B cell (primary cell): ENCODE data around the gene NPAS2. TPM values are rescaled to one million over a fixed set of nuclear protein-coding genes. Genes with fewer than 3 reads are reported as not detected.

Experiments used
- ATAC-seq: fragments of 200-7000 bp; cut with Tn5 transposase; one replicate; pipeline ENCODE4 v1.10.0; 2021; ENCODE audit warnings: low read depth, mild to moderate bottlenecking, moderate number of reproducible peaks, moderate library complexity
- CTCF ChIA-PET: fragments of 350-600 bp; sonication (Branson Sonifier 250); formaldehyde crosslinking; loops from one replicate; lab custom pipeline; 2021; ENCODE audit warnings: antibody characterized with exemption, inconsistent platforms; lab: Charles Lee
- POLR2A ChIA-PET: fragments of 350-600 bp; sonication (Branson Sonifier 250); formaldehyde crosslinking; loops from one replicate; lab custom pipeline; 2021; ENCODE audit warnings: antibody characterized with exemption; lab: Charles Lee
- DNase-seq: peaks from one replicate; pipeline ENCODE4 v3.0.0; 2013
- H2AFZ ChIP-seq: 2 replicates; pipeline ENCODE4 v1.6.1; 2012; ENCODE audit warnings: mild to moderate bottlenecking, low read depth, low read length; ENCODE audit not compliant: insufficient read depth, poor library complexity, severe bottlenecking
- H3K27ac ChIP-seq, 2 donors: 1 replicate in 1 of 2; 2 replicates in 1 of 2; pipeline ENCODE4 v1.5.1; 2012 to 2013; ENCODE audit warnings: low read length in 2 of 2, mild to moderate bottlenecking in 2 of 2, moderate library complexity in 1 of 2
- H3K27me3 ChIP-seq, 4 experiments: fragments of 200-600 bp in 1 of 4; sonication (generic) in 1 of 4; replicated peaks in 1 of 4; 1 replicate in 2 of 4; 2 replicates in 2 of 4; pipeline versions ENCODE4 v1.6.1 to v1.7.0; 2013 to 2016; ENCODE audit warnings: low read length in 3 of 4, mild to moderate bottlenecking in 2 of 4, mixed read lengths in 1 of 4, moderate library complexity in 1 of 4; ENCODE audit not compliant: insufficient read depth in 4 of 4, control insufficient read depth in 3 of 4; ENCODE audit errors: control extremely low read depth in 1 of 4
- H3K36me3 ChIP-seq, 2 experiments: replicated peaks in 1 of 2; 1 replicate in 1 of 2; 2 replicates in 1 of 2; pipeline versions ENCODE4 v1.6.1 to v1.7.1; 2013; ENCODE audit warnings: low read length in 1 of 2; ENCODE audit not compliant: insufficient read depth in 2 of 2, control insufficient read depth in 1 of 2; ENCODE audit errors: control extremely low read depth in 1 of 2, extremely low read depth in 1 of 2
- H3K4me1 ChIP-seq, 2 donors: fragments of 200-600 bp in 1 of 2; sonication (generic) in 1 of 2; 1 replicate in 1 of 2; 2 replicates in 1 of 2; pipeline versions ENCODE4 v1.5.1 to v1.6.1; 2013 to 2017; ENCODE audit warnings: low read length in 2 of 2; ENCODE audit not compliant: control insufficient read depth in 2 of 2, insufficient read depth in 2 of 2
- H3K4me2 ChIP-seq: replicated peaks from 2 replicates; pipeline ENCODE3; 2012; ENCODE audit warnings: mild to moderate bottlenecking, low read depth, low read length; ENCODE audit not compliant: poor library complexity, severe bottlenecking
- H3K4me3 ChIP-seq, 5 experiments: fragments of 200-600 bp in 1 of 5; sonication (generic) in 1 of 5; 1 replicate in 3 of 5; 2 replicates in 2 of 5; pipeline versions ENCODE4 v1.5.1 to v1.7.0; 2011 to 2016; ENCODE audit warnings: low read length in 4 of 5, mild to moderate bottlenecking in 4 of 5, low read depth in 2 of 5, control low read depth in 1 of 5, moderate library complexity in 1 of 5; ENCODE audit not compliant: insufficient read depth in 1 of 5; ENCODE audit errors: control extremely low read depth in 1 of 5, extremely low read depth in 1 of 5
- H3K79me2 ChIP-seq: fragments of 200-600 bp; sonication (generic); one replicate; pipeline ENCODE4 v1.6.0; 2016; ENCODE audit warnings: low read length; ENCODE audit not compliant: control insufficient read depth, insufficient read depth
- H3K9ac ChIP-seq: fragments of 200-600 bp; sonication (generic); 2 replicates; pipeline ENCODE4 v1.6.1; 2017; ENCODE audit warnings: mild to moderate bottlenecking, low read length, moderate library complexity
- H3K9me3 ChIP-seq, 3 donors: one replicate each; pipeline versions ENCODE4 v1.6.1 to v1.7.1; 2013; ENCODE audit warnings: low read length in 2 of 3; ENCODE audit not compliant: control insufficient read depth in 2 of 3, insufficient read depth in 1 of 3; ENCODE audit errors: control extremely low read depth in 1 of 3
- H4K20me1 ChIP-seq: 2 replicates; pipeline ENCODE4 v1.6.0; 2012; ENCODE audit warnings: mild to moderate bottlenecking, low read length; ENCODE audit not compliant: insufficient read depth, control insufficient read depth, poor library complexity, severe bottlenecking
- H3K27ac Mint-ChIP-seq: one replicate; pipeline ENCODE4 v1.8.0; 2021; ENCODE audit warnings: mixed read lengths
- H3K27me3 Mint-ChIP-seq: one replicate; pipeline ENCODE4 v1.8.0; 2021; ENCODE audit warnings: mixed read lengths
- H3K4me1 Mint-ChIP-seq: one replicate; pipeline ENCODE4 v1.8.0; 2021; ENCODE audit warnings: mixed read lengths
- H3K4me3 Mint-ChIP-seq: one replicate; pipeline ENCODE4 v1.8.0; 2021; ENCODE audit warnings: mixed read lengths
- H3K9me3 Mint-ChIP-seq: one replicate; pipeline ENCODE4 v1.8.0; 2022; ENCODE audit warnings: mixed read lengths; ENCODE audit not compliant: insufficient read depth
- EZH2 ChIP-seq: IDR thresholded peaks from 2 replicates; pipeline ENCODE4 v1.6.1; 2012; ENCODE audit warnings: borderline replicate concordance, low read depth, mild to moderate bottlenecking, moderate library complexity, low read length; ENCODE audit not compliant: insufficient read depth, poor library complexity, severe bottlenecking
- WGBS: methylation state at CpG from one replicate; pipeline ENCODE4 v1.1.5; 2013; ENCODE audit warnings: missing lambda C conversion rate; ENCODE audit not compliant: insufficient coverage; 5-methylcytosine and 5-hydroxymethylcytosine counted together
- intact Hi-C: fragments of 100-400 bp; cut with micrococcal nuclease; formaldehyde crosslinking; loops from one replicate; pipeline ENCODE4 v1.10.0; 2022
- polyA plus RNA-seq: library from polyadenylated mRNA; depleted of rRNA; stranded (reverse); fragments of >200 nt; gene quantifications from 2 replicates; pipeline ENCODE4 v1.2.3, GENCODE V29; 2012
- total RNA-seq, 2 donors: library from RNA; stranded (reverse); fragments of 120-200 nt in 1 of 2; gene quantifications; 1 replicate in 1 of 2; 2 replicates in 1 of 2; pipeline versions ENCODE4 v1.2.3 to v1.2.4, GENCODE V29; 2013 to 2022
- TF ChIP-seq, protein P1 (sequence below): fragments of 200-600 bp; IDR thresholded peaks from one replicate; pipeline ENCODE4 v1.8.0; 2022; ENCODE audit warnings: antibody characterized with exemption, mild to moderate bottlenecking

The NPAS2 gene
- total and polyA plus RNA-seq, 2 donors (not counting 1 experiment from before 2014, with no cell fraction given) = not detected

DNA sequence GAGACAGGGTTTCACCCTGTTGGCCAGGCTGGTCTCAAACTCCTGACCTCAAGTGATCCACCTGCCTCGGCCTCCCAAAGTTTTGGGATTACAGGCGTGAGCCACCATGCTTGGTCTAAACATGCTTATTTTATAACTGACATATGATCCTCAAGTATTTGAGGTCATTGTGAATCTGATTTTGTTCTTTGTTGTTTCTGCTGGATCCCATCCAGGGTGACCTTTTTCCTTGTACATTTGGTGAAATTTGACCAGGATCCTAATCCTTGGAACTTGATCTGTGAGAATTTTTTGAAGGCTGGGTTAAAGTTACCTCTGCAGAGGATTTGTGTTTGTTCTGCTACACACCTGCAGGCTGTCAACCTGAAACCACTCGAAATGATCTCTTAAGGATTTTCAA, 49.2 kb downstream of the NPAS2 start:
- no peaks in the 10 kb centered on the region for H4K20me1 ChIP-seq
- no peak overlapping the region for H2AFZ ChIP-seq
- TF ChIP-seq EZH2 = no peak
- TF ChIP-seq, protein P1, sequence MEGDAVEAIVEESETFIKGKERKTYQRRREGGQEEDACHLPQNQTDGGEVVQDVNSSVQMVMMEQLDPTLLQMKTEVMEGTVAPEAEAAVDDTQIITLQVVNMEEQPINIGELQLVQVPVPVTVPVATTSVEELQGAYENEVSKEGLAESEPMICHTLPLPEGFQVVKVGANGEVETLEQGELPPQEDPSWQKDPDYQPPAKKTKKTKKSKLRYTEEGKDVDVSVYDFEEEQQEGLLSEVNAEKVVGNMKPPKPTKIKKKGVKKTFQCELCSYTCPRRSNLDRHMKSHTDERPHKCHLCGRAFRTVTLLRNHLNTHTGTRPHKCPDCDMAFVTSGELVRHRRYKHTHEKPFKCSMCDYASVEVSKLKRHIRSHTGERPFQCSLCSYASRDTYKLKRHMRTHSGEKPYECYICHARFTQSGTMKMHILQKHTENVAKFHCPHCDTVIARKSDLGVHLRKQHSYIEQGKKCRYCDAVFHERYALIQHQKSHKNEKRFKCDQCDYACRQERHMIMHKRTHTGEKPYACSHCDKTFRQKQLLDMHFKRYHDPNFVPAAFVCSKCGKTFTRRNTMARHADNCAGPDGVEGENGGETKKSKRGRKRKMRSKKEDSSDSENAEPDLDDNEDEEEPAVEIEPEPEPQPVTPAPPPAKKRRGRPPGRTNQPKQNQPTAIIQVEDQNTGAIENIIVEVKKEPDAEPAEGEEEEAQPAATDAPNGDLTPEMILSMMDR = no peak
- intact Hi-C loops = no loop called here
- no peaks in the 10 kb centered on the region for H3K4me1 ChIP-seq
- DNase-seq = no peak
- ChIA-PET POLR2A (no interaction called here), CTCF (no interaction called here)
- Mint-ChIP-seq H3K9me3 (peaks cover 8% of the 10 kb centered on the region), H3K27me3 (peaks cover 19% of the 10 kb centered on the region), H3K27ac (no peak overlapping the region), H3K4me3 (no peak overlapping the region), H3K4me1 (no peaks in the 10 kb centered on the region)
- no peak for ATAC-seq
- no peak overlapping the region for H3K4me3 ChIP-seq
- no peaks in the 10 kb centered on the region for H3K79me2 ChIP-seq
- H3K4me2 ChIP-seq = no peak overlapping the region
- H3K9me3 ChIP-seq = peaks cover 0 to 14% (median 12%) of the 10 kb centered on the region in 3 donors
- peaks cover 0 to 10% (median 1%) of the 10 kb centered on the region in 4 experiments for H3K27me3 ChIP-seq
- H3K36me3 ChIP-seq = no peaks in the 10 kb centered on the region
- WGBS = 100% methylated on average over 1 of the region's 3 CpGs
- no peak overlapping the region for H3K9ac ChIP-seq
- no peak overlapping the region for H3K27ac ChIP-seq

DNA sequence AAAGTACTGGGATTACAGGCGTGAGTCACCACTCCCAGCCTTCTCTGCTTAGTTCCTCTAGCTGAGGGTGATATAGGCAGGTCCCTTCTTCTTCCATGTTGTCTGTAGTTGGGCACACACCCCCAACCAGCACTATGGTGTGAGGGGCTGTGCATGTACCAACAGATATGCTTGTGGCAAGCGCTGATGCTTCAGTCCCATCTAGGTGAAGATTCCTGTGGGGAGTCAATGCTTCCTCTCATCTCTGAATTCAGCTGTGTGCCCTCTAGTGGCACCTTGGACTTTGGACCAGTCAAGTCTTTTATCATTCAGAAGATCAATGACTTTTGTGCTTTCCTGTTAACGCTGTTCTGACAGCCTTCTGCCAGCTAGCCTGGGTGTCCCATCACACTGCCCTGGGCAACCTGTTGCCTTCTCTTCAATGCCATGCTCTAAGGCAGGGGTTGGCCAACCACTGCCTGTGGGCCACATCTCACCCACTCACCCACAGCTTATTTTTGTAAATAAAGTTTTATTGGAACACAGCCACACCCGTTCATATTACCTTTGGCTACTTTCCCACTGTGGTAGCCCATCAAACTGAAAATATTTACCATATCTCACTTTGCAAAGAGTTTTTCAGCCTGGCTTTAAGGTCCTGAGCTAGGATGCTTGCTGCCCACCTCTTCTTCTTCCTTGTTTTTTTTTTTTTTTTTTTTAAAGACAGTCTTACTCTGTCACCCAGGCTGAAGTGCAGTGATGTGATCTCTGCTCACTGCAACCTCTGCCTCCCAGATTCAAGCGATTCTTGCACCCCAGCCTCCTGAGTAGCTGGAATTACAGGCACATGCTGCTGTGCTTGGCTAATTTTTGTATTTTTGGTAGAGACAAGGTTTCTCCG, 51.0 kb downstream of the NPAS2 start:
- no peak overlapping the region for H3K27ac ChIP-seq
- Mint-ChIP-seq H3K27me3 (peaks cover 23% of the 10 kb centered on the region), H3K27ac (no peak overlapping the region), H3K4me3 (no peak overlapping the region), H3K4me1 (no peaks in the 10 kb centered on the region), H3K9me3 (peaks cover 8% of the 10 kb centered on the region)
- H2AFZ ChIP-seq = no peak overlapping the region
- no peaks in the 10 kb centered on the region for H4K20me1 ChIP-seq
- no peak overlapping the region for H3K4me3 ChIP-seq
- TF ChIP-seq, protein P1 = no peak
- TF ChIP-seq EZH2 = no peak
- ChIA-PET CTCF (no interaction called here), POLR2A (no interaction called here)
- no peaks in the 10 kb centered on the region for H3K79me2 ChIP-seq
- H3K4me2 ChIP-seq = no peak overlapping the region
- peaks cover 0 to 10% (median 1%) of the 10 kb centered on the region in 4 experiments for H3K27me3 ChIP-seq
- no peak overlapping the region for H3K9ac ChIP-seq
- H3K9me3 ChIP-seq = peaks cover 0 to 17% (median 14%) of the 10 kb centered on the region in 3 donors
- no peaks in the 10 kb centered on the region for H3K36me3 ChIP-seq
- DNase-seq (no peak), ATAC-seq (no peak)
- WGBS = 90% methylated on average over 4 of the region's 6 CpGs
- intact Hi-C loops = no loop called here
- no peaks in the 10 kb centered on the region for H3K4me1 ChIP-seq
